ENCODE data around the gene SLC1A7. TPM values are rescaled to one million over a fixed set of nuclear protein-coding genes. Genes with fewer than 3 reads are reported as not detected.

SLC1A7 gene
- total RNA-seq, 4 donors from 2014 or later = 0.24 TPM; not detected in 3

GRCh38 chr1:53166912-53167311 lies 24.5 kb upstream of the SLC1A7 start:
- DNase-seq = no peak
- intact Hi-C loops (cut with DNase I; ENCODE audit: low total_unique reads) = no loop called here
- no peak for TF ChIP-seq POLR2A (IDR thresholded peaks at IDR 0.05)
- TF ChIP-seq CTCF (IDR thresholded peaks at IDR 0.05) = no peak
- H3K4me1 ChIP-seq = no peaks in the 10 kb centered on the region
- no peaks in the 10 kb centered on the region for H3K36me3 ChIP-seq
- H3K27me3 ChIP-seq = no peaks in the 10 kb centered on the region
- H3K27ac ChIP-seq = no peak overlapping the region
- no peak overlapping the region for H3K4me3 ChIP-seq
- H3K9me3 ChIP-seq = no peaks in the 10 kb centered on the region

GRCh38 chr1:53166366-53166765 lies 23.9 kb upstream of the SLC1A7 start:
- Histone ChIP-seq H3K27ac (no peak overlapping the region), H3K36me3 (no peaks in the 10 kb centered on the region), H3K4me3 (no peak overlapping the region), H3K27me3 (no peaks in the 10 kb centered on the region), H3K9me3 (no peaks in the 10 kb centered on the region), H3K4me1 (no peaks in the 10 kb centered on the region)
- TF ChIP-seq POLR2A (IDR thresholded peaks at IDR 0.05) (no peak), CTCF (IDR thresholded peaks at IDR 0.05) (no peak)
- DNase-seq = no peak
- intact Hi-C loops (cut with DNase I; ENCODE audit: low total_unique reads) = no loop called here

- Histone ChIP-seq H3K4me1 (no peaks in the 10 kb centered on the region), H3K27me3 (no peaks in the 10 kb centered on the region), H3K27ac (no peak overlapping the region), H3K4me3 (no peak overlapping the region), H3K36me3 (no peaks in the 10 kb centered on the region), H3K9me3 (no peaks in the 10 kb centered on the region)
- intact Hi-C loops (cut with DNase I; ENCODE audit: low total_unique reads) = no loop called here
- DNase-seq = no peak
- TF ChIP-seq CTCF (IDR thresholded peaks at IDR 0.05) = no peak
- TF ChIP-seq POLR2A (IDR thresholded peaks at IDR 0.05) = no peak
These were observed 23.0 kb upstream of the SLC1A7 start for GRCh38 chr1:53165408-53165961.

GRCh38 chr1:53163291-53163768 lies 20.9 kb upstream of the SLC1A7 start:
- DNase-seq = no peak
- no peaks in the 10 kb centered on the region for H3K4me1 ChIP-seq

GRCh38 chr1:53162621-53163020 lies 20.2 kb upstream of the SLC1A7 start:
- Histone ChIP-seq H3K27me3 (no peaks in the 10 kb centered on the region), H3K27ac (no peak overlapping the region), H3K36me3 (no peaks in the 10 kb centered on the region), H3K4me3 (no peak overlapping the region), H3K9me3 (no peaks in the 10 kb centered on the region), H3K4me1 (no peaks in the 10 kb centered on the region)
- intact Hi-C loops (cut with DNase I; ENCODE audit: low total_unique reads) = no loop called here
- TF ChIP-seq CTCF (IDR thresholded peaks at IDR 0.05) (no peak), POLR2A (IDR thresholded peaks at IDR 0.05) (no peak)
- no peak for DNase-seq

More at GRCh38 chr1:53163291-53163768, 20.9 kb upstream of the SLC1A7 start:
- intact Hi-C loops (cut with DNase I; ENCODE audit: low total_unique reads) = no loop called here
- no peak overlapping the region for H3K4me3 ChIP-seq
- no peaks in the 10 kb centered on the region for H3K36me3 ChIP-seq
- no peaks in the 10 kb centered on the region for H3K9me3 ChIP-seq
- H3K27me3 ChIP-seq = no peaks in the 10 kb centered on the region
- no peak for TF ChIP-seq POLR2A (IDR thresholded peaks at IDR 0.05)
- TF ChIP-seq CTCF (IDR thresholded peaks at IDR 0.05) = no peak
- H3K27ac ChIP-seq = no peak overlapping the region

Measured in uterus (tissue), 4 donors.